ENCODE data around the gene RNF169. TPM values are rescaled to one million over a fixed set of nuclear protein-coding genes. Genes with fewer than 3 reads are reported as not detected.

Gene RNF169
- total and polyA plus RNA-seq, 2 of the 8 experiments (the other 6 are each of a cell fraction or from before 2014, with no cell fraction given): 3.6 to 12.5 TPM

GRCh38 chr11:74736031-74736430 lies 12.6 kb upstream of the RNF169 start:
- H3K23me2 ChIP-seq (ENCODE audit: low read depth, low read length): peaks cover 5% of the 10 kb centered on the region; the same call in 1 of the 2 replicates
- H3K4me2 ChIP-seq (ENCODE audit: insufficient read depth in 1 of 2, low read depth in 2 of 2, low read length in 2 of 2): no peak overlapping the region
- H3K14ac ChIP-seq (ENCODE audit: insufficient read length): no peak overlapping the region
- no peaks in the 10 kb centered on the region for H4K20me1 ChIP-seq (replicated peaks in 1 of 2; ENCODE audit: control insufficient read depth in 1 of 2, insufficient read depth in 2 of 2, low read length in 2 of 2)
- H3K79me1 ChIP-seq (ENCODE audit: low read depth, low read length): no peaks in the 10 kb centered on the region
- no peak overlapping the region for H3K27ac ChIP-seq (ENCODE audit: low read depth, low read length)
- no peak overlapping the region for H3K4ac ChIP-seq (replicated peaks; ENCODE audit: insufficient read length, low read depth, low read length)
- H2BK20ac ChIP-seq (ENCODE audit: low read length): no peak overlapping the region
- H3K79me2 ChIP-seq (ENCODE audit: control insufficient read depth in 1 of 2, insufficient read depth in 2 of 2, low read length in 2 of 2): no peaks in the 10 kb centered on the region
- peaks cover 14 to 19% (median 19%) of the 10 kb centered on the region in 4 experiments for H3K27me3 ChIP-seq (replicated peaks in 1 of 4; ENCODE audit: control insufficient read depth in 3 of 4, extremely low read depth in 1 of 4, insufficient read depth in 3 of 4, low read length in 3 of 4)
- H3K23ac ChIP-seq (ENCODE audit: insufficient read length): no peak overlapping the region
- no peak overlapping the region for H2BK120ac ChIP-seq (replicated peaks; ENCODE audit: low read depth, low read length)
- CTCF ChIA-PET (ENCODE audit: partially characterized antibody): interaction anchor here (2.3 kb wide), 1 partner anchor 34 kb away, joined by 14 read pairs; no protein-coding TSS in a partner anchor
- no peak overlapping the region for H4K5ac ChIP-seq (ENCODE audit: insufficient read length, low read depth, low read length)
- no peaks in the 10 kb centered on the region for H3K4me1 ChIP-seq (replicated peaks in 1 of 4; ENCODE audit: control insufficient read depth in 3 of 4, insufficient read depth in 4 of 4, low read length in 3 of 4)
- no peak overlapping the region for H2BK12ac ChIP-seq (ENCODE audit: low read depth, low read length)
- H4K91ac ChIP-seq (replicated peaks; ENCODE audit: insufficient read length, low read length): no peak overlapping the region
- no peak overlapping the region for H3K9ac ChIP-seq (replicated peaks in 1 of 4; ENCODE audit: extremely low read depth in 1 of 4, low read depth in 3 of 4, low read length in 3 of 4)
- H2BK15ac ChIP-seq (ENCODE audit: low read length): no peak overlapping the region
- TF ChIP-seq SIN3A (conservative IDR thresholded peaks at IDR 0.05 in 1 of 2, IDR thresholded peaks at IDR 0.05 in 1 of 2; ENCODE audit: low read depth in 1 of 2, low read length in 2 of 2) (no peak), RBBP5 (IDR thresholded peaks at IDR 0.05; ENCODE audit: borderline replicate concordance, low read depth, low read length) (no peak), PHF8 (conservative IDR thresholded peaks at IDR 0.05; ENCODE audit: low read depth, low read length) (no peak), GABPA (IDR thresholded peaks at IDR 0.05; ENCODE audit: borderline replicate concordance, insufficient read depth, low read length) (no peak), MAFK (IDR thresholded peaks at IDR 0.05; ENCODE audit: low read depth, low read length) (no peak), BACH1 (IDR thresholded peaks at IDR 0.05; ENCODE audit: low read length) (no peak), SP1 (IDR thresholded peaks at IDR 0.05; ENCODE audit: low read depth, low read length) (no peak), TAF1 (IDR thresholded peaks at IDR 0.05; ENCODE audit: low read depth, low read length) (no peak), SIX5 (IDR thresholded peaks at IDR 0.05; ENCODE audit: low read depth, low read length) (no peak), GTF2F1 (IDR thresholded peaks at IDR 0.05; ENCODE audit: borderline replicate concordance, low read depth, low read length) (no peak), CREB1 (IDR thresholded peaks at IDR 0.05) (no peak)
- no peak overlapping the region for H2BK5ac ChIP-seq (ENCODE audit: low read depth, low read length)
- H3K4me3 ChIP-seq (ENCODE audit: extremely low read depth in 1 of 4, insufficient read depth in 2 of 4, low read depth in 3 of 4, low read length in 4 of 4): no peak overlapping the region
- H2AK5ac ChIP-seq (ENCODE audit: low read depth, low read length): no peak overlapping the region
- no peak overlapping the region for H3K56ac ChIP-seq (replicated peaks; ENCODE audit: insufficient read length, low read depth, low read length)
- no peak overlapping the region for H4K8ac ChIP-seq (ENCODE audit: extremely low read depth, insufficient read depth, low read length)
- DNase-seq (ENCODE audit: low read depth in 1 of 2, low spot score in 2 of 2) (no peak), FAIRE-seq (no peak)
- no peaks in the 10 kb centered on the region for H3K36me3 ChIP-seq (ENCODE audit: control insufficient read depth in 2 of 4, insufficient read depth in 4 of 4, low read length in 3 of 4)
- POLR2A ChIA-PET (ENCODE audit: partially characterized antibody): no interaction called here
- WGBS, 2 experiments (ENCODE audit: extremely low coverage in 1 of 2, insufficient coverage in 1 of 2, insufficient read length in 1 of 2, insufficient replicate concordance in 2 of 2, low coverage in 1 of 2, low lambda C conversion rate in 2 of 2, missing lambda C conversion rate in 1 of 2): 86% methylated on average over 2 of the region's 2 CpGs; no CpG with 5 or more reads in 1 of the 2 experiments
- H3K9me3 ChIP-seq (ENCODE audit: insufficient read depth in 2 of 2, low read depth in 1 of 2, low read length in 1 of 2): peaks cover 6% of the 10 kb centered on the region in 2 experiments
- H2AFZ ChIP-seq (ENCODE audit: low read length): no peak overlapping the region
- H3K18ac ChIP-seq (ENCODE audit: extremely low read depth, low read length): no peak overlapping the region

Measured in H1 (cell line).